Lower leg skin (tissue), 4 donors: ENCODE measurements around the gene MYMX. TPM values are rescaled to one million over a fixed set of nuclear protein-coding genes. Genes with fewer than 3 reads are reported as not detected.

ENCODE experiments used
- DNase-seq, 2 donors: peaks; one replicate each; pipeline ENCODE4 v3.0.0-alpha.2; 2019; ENCODE audit warnings: low spot score in 2 of 2
- H3K4me3 ChIP-seq: fragments of 200-600 bp; sonication (generic); 2 replicates; pipeline ENCODE4 v1.5.1; 2017; ENCODE audit warnings: mild to moderate bottlenecking, low read depth; ENCODE audit not compliant: poor library complexity, severe bottlenecking
- CTCF ChIP-seq, 3 donors: fragments of 450-650 bp; IDR thresholded peaks; one replicate each; pipeline ENCODE4 v1.5.1; 2016; ENCODE audit warnings: antibody characterized with exemption in 3 of 3, mild to moderate bottlenecking in 3 of 3, moderate library complexity in 2 of 3
- POLR2A ChIP-seq, 2 donors: fragments of 450-650 bp; IDR thresholded peaks; one replicate each; pipeline ENCODE4 v1.6.1; 2016 to 2017; ENCODE audit warnings: antibody characterized with exemption in 2 of 2, mild to moderate bottlenecking in 1 of 2, moderate library complexity in 1 of 2
- WGBS, 2 donors: methylation state at CpG; one replicate each; pipeline ENCODE4 v1.1.5; 2018; 5-methylcytosine and 5-hydroxymethylcytosine counted together
- intact Hi-C: fragments of 100-400 bp; cut with DNase I; formaldehyde crosslinking; loops from one replicate; pipeline ENCODE4 v1.15.0; 2023; ENCODE audit warnings: low total_unique reads
- total RNA-seq, 4 donors: library from RNA; depleted of rRNA; stranded (reverse); fragments of >200 nt; gene quantifications; one replicate each; pipeline ENCODE4 v1.1.0, GENCODE V29; 2016

The MYMX gene
- under 1 TPM in 1 of 4 donors, not detected in 3; 0.69 TPM for total RNA-seq

GRCh38 chr6:44216677-44217331 lies at the start of gene MYMX:
MYMX (plus strand) TSS chr6:44216926; CDS start chr6:44217472, 546 bp downstream.
- intact Hi-C loops, result no loop called here
- no peak for TF ChIP-seq CTCF (IDR thresholded peaks at IDR 0.05)
- no peak for TF ChIP-seq POLR2A (IDR thresholded peaks at IDR 0.05)
- no peak within 1 kb of the TSS for H3K4me3 ChIP-seq
- WGBS, 2 donors, result 22 to 36% methylated on average over 7 of the region's 7 CpGs
- no peak for DNase-seq

DNA sequence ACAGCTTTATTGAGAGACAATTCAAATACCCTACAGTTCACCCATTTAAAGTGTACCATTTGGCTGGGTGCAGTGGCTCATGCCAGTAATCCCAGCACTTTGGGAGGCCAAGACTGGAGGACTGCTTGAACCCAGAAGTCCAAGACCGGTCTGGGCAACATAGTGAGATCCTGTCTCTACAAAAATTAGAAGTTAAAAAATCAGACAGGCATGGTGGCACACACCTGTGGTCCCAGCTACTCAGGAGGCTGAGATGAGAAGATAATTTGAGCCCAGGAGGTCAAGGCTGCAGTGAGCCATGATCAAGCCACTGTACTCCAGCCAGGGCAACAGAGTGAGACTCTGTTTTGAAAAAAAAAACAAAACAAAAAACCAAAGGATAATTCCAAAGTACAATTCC lies 49.2 kb upstream of the MYMX start:
- no peak overlapping the region for H3K4me3 ChIP-seq
- TF ChIP-seq POLR2A (IDR thresholded peaks at IDR 0.05) (no peak), CTCF (IDR thresholded peaks at IDR 0.05) (no peak)
- WGBS, 2 donors, result 96 to 100% methylated on average over 1 of the region's 1 CpG
- no peak for DNase-seq
- intact Hi-C loops, result no loop called here

GRCh38 chr6:44169154-44169553 lies 47.6 kb upstream of the MYMX start:
- 35% methylated on average over 9 of the region's 9 CpGs for WGBS, 2 donors
- H3K4me3 ChIP-seq, result no peak overlapping the region
- intact Hi-C loops, result no loop called here
- peak in 1 of 2 donors; percentile 58 for DNase-seq
- TF ChIP-seq CTCF (IDR thresholded peaks at IDR 0.05), result no peak
- no peak for TF ChIP-seq POLR2A (IDR thresholded peaks at IDR 0.05)

DNA sequence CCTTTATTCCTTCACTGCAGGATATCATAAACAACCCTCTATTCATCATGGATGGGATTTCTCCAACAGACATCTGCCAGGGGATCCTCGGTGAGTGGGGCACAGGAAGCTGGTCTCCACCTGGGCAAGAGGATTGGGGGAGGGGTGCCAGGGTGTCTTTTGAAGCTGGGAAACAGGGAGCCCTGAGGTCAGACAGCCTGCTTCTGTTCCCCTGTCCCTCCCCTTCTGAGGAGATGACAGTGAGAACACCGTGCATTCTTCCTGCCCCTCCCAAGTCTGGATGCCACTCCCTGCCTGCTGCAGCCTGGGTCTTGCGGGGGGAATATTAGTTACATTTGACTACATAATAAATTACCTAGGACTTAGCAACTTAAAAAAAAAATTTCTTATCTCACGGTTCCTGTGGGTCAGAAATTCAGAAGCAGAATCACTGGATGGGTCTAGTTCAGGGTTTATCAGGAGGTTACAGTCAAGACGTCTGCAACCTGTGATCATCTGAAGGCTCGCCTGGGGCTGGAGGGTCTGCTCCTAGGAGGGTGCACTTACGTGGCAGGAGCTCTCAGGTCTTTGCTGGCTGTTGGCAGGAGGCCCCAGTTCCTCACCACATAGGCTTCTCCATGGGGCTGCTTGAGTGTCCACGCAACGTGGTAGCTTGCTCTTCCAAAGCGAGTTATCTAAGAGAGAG lies 46.7 kb upstream of the MYMX start:
- no peak for DNase-seq
- intact Hi-C loops, result loop anchor here (5.0 kb wide), 2 partner anchors 67 to 87 kb away; partner anchors contain the start of gene SLC35B2
- 71 to 79% methylated on average over 10 of the region's 10 CpGs for WGBS, 2 donors
- no peak for TF ChIP-seq POLR2A (IDR thresholded peaks at IDR 0.05)
- TF ChIP-seq CTCF (IDR thresholded peaks at IDR 0.05), result no peak
- no peak overlapping the region for H3K4me3 ChIP-seq

- intact Hi-C loops, result loop anchor here (5.0 kb wide), 2 partner anchors 65 to 85 kb away; partner anchors contain the start of gene SLC35B2
- WGBS, 2 donors, result 81 to 82% methylated on average over 12 of the region's 12 CpGs
- TF ChIP-seq POLR2A (IDR thresholded peaks at IDR 0.05), result no peak
- TF ChIP-seq CTCF (IDR thresholded peaks at IDR 0.05), result no peak
- DNase-seq, result no peak
- H3K4me3 ChIP-seq, result no peak overlapping the region
These were observed 44.7 kb upstream of the MYMX start for GRCh38 chr6:44171899-44172546.
